Nephron progenitor cell (in vitro differentiated cells): Measurements from ENCODE around the gene PPP1R37.

Source experiments
- DNase-seq: peaks from one replicate; pipeline ENCODE4 v3.0.0; 2021
- H3K27ac Mint-ChIP-seq: 2 replicates; pipeline ENCODE4 v1.8.0; 2021; ENCODE audit warnings: mild to moderate bottlenecking, moderate library complexity, mixed read lengths
- H3K27me3 Mint-ChIP-seq: 2 replicates; pipeline ENCODE4 v1.8.0; 2021; ENCODE audit warnings: mild to moderate bottlenecking, low read depth, mixed read lengths; ENCODE audit not compliant: poor library complexity
- H3K36me3 Mint-ChIP-seq: 2 replicates; pipeline ENCODE4 v1.8.0; 2021; ENCODE audit warnings: low read depth, mixed read lengths
- H3K4me1 Mint-ChIP-seq: 2 replicates; pipeline ENCODE4 v1.8.0; 2021; ENCODE audit warnings: mixed read lengths
- H3K4me3 Mint-ChIP-seq: 2 replicates; pipeline ENCODE4 v1.8.0; 2021; ENCODE audit warnings: mild to moderate bottlenecking, moderate library complexity, mixed read lengths
- H3K9me3 Mint-ChIP-seq: 2 replicates; pipeline ENCODE4 v1.8.0; 2021; ENCODE audit warnings: mild to moderate bottlenecking, moderate library complexity, mixed read lengths
- TF ChIP-seq, protein P1 (sequence below): fragments of 200-600 bp; sonication (generic); IDR thresholded peaks from 2 replicates; pipeline ENCODE4 v1.5.0; 2021; ENCODE audit warnings: antibody characterized with exemption

Gene PPP1R37

DNA sequence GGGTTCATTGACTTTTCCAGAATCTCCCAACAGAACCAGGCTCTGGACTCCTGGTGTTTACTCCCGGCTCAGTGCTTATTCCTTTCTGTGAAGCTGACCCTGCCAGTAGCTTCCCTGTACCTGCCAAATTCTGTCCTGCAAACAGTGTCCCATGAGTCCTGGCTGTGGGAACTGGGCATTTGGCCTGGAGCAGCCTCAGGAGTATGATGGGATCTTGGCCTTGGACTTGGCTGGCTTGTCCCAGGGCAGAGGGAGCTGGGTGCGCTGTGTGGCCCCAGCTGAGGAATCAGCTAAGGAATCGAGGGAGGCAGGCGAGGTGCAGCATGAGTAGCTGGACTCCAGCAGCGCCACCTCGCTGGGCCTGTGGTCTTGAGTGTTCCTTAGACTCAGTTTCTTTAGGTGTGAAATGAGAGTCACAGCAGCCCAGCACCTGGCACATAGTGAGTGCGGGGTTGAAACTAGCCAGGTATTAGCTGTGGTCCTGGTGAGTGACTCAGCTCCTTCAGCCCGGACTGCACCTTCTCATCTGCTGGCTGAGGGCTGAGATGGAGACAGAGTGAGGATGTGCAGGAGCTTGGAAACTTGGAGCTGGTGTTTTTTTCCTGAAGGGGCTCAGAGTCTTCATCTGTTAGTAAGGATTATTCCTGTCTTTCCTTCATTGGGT is 43.8 kb upstream of the PPP1R37 start:
- H3K9me3 Mint-ChIP-seq: no peaks in the 10 kb centered on the region
- TF ChIP-seq, protein P1, sequence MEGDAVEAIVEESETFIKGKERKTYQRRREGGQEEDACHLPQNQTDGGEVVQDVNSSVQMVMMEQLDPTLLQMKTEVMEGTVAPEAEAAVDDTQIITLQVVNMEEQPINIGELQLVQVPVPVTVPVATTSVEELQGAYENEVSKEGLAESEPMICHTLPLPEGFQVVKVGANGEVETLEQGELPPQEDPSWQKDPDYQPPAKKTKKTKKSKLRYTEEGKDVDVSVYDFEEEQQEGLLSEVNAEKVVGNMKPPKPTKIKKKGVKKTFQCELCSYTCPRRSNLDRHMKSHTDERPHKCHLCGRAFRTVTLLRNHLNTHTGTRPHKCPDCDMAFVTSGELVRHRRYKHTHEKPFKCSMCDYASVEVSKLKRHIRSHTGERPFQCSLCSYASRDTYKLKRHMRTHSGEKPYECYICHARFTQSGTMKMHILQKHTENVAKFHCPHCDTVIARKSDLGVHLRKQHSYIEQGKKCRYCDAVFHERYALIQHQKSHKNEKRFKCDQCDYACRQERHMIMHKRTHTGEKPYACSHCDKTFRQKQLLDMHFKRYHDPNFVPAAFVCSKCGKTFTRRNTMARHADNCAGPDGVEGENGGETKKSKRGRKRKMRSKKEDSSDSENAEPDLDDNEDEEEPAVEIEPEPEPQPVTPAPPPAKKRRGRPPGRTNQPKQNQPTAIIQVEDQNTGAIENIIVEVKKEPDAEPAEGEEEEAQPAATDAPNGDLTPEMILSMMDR: no peak
- H3K27me3 Mint-ChIP-seq: no peaks in the 10 kb centered on the region
- no peaks in the 10 kb centered on the region for H3K4me1 Mint-ChIP-seq
- peaks cover 36% of the 10 kb centered on the region for H3K36me3 Mint-ChIP-seq
- DNase-seq: no peak
- no peak overlapping the region for H3K4me3 Mint-ChIP-seq
- peak overlapping the region; percentile 82 for H3K27ac Mint-ChIP-seq

DNA sequence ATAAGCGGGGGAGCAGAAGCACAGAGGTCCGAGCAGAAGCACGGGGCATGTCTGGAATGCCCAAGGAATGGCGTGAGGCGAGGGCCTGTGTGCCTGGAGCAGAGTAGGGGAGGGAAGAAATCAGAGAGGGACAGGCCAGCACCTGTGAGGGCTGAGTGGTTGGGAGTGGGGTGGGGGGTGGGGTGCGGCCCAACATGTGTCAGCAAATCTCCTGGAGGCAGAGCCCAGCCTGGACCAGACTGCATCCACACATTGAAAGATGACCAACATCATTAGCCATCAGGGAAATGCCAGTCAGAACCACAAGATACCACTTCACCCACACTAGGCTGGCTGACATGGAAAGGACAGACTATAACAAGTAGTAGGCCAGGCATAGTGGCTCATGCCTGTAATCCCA is 42.9 kb upstream of the PPP1R37 start:
- TF ChIP-seq, protein P1: no peak
- H3K9me3 Mint-ChIP-seq: no peaks in the 10 kb centered on the region
- H3K27ac Mint-ChIP-seq: peak overlapping the region; percentile 19
- H3K36me3 Mint-ChIP-seq: peaks cover 44% of the 10 kb centered on the region
- H3K27me3 Mint-ChIP-seq: no peaks in the 10 kb centered on the region
- DNase-seq: no peak
- no peak overlapping the region for H3K4me3 Mint-ChIP-seq
- H3K4me1 Mint-ChIP-seq: no peaks in the 10 kb centered on the region

DNA sequence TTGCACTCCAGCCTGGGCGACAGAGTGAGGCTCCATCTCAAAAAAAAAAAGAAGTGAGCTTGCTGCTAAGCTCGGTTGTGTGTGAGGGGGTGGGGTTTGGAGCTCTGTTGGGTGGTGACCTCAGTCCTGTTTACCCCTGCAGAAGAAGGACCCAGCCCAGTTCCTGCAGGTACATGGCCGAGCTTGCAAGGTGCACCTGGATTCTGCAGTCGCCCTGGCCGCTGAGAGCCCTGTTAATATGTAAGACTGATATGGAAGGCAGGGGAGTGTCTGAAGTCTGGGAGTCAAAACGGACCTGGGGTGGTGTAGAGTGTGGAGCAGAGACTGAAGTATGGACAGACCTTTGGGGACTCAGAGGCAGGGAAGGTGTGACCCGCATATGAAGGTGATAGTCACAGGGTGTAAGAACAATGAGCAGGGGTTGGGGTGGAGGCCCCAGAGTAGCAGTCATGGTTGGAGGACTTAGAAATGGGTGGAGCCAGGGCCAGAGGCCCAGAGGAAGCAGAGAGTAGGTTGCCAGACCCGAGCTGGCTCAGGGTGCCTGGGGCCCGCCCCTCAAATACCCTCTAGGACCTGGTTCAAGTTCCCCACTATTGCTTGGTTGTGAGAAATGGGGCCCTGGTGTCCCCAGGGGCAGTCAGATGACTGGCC is 40.9 kb upstream of the PPP1R37 start:
- Mint-ChIP-seq H3K4me1 (no peaks in the 10 kb centered on the region), H3K36me3 (peaks cover 38% of the 10 kb centered on the region), H3K9me3 (no peaks in the 10 kb centered on the region), H3K27ac (peak overlapping the region; percentile 33), H3K27me3 (no peaks in the 10 kb centered on the region), H3K4me3 (no peak overlapping the region)
- TF ChIP-seq, protein P1: no peak
- DNase-seq: no peak

DNA sequence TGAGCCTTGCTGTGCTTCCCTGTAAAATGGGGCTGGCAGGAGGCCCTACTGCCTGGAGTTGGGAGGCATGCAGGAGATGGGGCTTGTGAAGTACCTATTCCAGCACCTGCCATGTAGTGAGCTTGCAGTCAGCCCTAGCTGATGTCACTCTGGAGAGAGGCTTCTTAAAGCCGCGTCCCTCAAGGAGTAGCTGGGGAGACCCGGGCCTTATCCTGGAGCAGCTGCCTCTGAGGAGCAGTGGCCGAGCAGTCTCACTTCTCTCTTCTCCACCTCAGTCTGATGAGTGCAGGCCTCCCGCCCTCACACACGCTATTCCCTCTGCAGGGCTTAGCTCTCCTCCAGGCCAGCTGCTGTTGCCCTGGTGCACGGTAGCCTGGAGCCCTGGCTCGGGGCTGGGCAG is 36.1 kb upstream of the PPP1R37 start:
- TF ChIP-seq, protein P1: no peak
- Mint-ChIP-seq H3K4me1 (no peaks in the 10 kb centered on the region), H3K27me3 (peaks cover 3% of the 10 kb centered on the region), H3K27ac (no peak overlapping the region), H3K9me3 (no peaks in the 10 kb centered on the region), H3K4me3 (no peak overlapping the region), H3K36me3 (peaks cover 67% of the 10 kb centered on the region)
- DNase-seq: no peak

DNA sequence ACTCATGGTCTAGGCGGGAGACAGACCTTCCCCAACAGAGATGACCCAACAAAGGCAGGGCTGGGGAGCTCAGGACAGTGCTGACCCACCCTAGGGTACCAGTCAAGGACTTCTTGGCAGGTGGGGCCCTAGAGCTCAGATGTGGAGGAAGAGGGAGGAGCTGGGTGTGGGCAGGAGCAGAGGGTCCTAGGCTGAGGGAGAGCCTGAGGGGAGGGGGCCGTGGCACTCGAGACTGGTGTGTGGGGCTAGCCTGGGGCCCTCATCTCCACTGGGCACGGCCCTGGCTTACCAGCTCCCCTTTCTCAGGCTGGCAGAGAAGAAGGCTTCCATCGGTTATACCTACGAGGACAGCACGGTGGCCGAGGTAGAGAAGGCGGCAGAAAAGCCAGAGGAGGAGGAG is 35.5 kb upstream of the PPP1R37 start:
- DNase-seq: no peak
- H3K4me3 Mint-ChIP-seq: no peak overlapping the region
- no peaks in the 10 kb centered on the region for H3K4me1 Mint-ChIP-seq

More for the DNA sequence above, 35.5 kb upstream of the PPP1R37 start:
- H3K9me3 Mint-ChIP-seq: no peaks in the 10 kb centered on the region
- peaks cover 64% of the 10 kb centered on the region for H3K36me3 Mint-ChIP-seq
- TF ChIP-seq, protein P1: no peak
- H3K27me3 Mint-ChIP-seq: peaks cover 3% of the 10 kb centered on the region
- no peak overlapping the region for H3K27ac Mint-ChIP-seq
